G401.6 (cell line): ENCODE measurements around the gene NEK4.

Experiments
- FAIRE-seq: peaks from 2 replicates; lab custom pipeline; 2012; peaks lifted over from hg19 to GRCh38; lab: Jason Lieb, UNC

Gene NEK4

DNA sequence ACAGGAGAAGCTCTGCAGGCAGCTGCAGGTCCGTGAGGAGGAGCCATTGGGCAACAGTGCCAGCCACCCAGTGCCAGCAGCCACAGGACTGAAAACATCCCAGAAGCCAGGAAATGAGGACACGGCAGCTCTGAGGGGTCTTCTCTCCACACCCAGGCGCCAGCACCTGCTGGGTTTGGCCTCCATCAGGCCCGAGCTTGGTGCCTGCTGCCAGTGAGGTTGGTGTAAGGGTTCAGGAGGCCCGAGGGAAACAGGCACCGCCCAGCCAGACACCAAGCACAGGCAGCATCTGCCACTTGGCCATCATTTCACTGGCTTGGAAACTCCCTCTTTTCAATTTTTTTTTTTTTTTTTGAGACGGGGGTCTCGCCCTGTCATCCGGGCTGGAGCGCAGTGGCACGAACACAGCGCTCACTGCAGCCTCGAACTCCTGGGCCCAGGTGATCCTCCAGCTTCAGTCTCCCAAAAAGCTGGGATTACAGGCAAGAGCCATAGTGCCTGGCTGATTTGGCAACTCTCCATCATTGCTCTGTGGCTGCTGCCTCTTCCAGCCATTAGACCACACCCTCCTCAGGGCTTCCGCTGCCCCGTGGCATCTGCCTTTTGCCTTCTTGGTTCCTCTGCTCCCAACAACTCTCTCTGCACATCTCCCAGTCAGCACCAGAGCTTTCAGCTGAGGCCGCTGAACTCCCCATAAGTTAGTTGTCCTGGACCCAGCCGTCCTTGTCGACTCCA lies 22.4 kb upstream of the NEK4 start:
- no peak for FAIRE-seq

DNA sequence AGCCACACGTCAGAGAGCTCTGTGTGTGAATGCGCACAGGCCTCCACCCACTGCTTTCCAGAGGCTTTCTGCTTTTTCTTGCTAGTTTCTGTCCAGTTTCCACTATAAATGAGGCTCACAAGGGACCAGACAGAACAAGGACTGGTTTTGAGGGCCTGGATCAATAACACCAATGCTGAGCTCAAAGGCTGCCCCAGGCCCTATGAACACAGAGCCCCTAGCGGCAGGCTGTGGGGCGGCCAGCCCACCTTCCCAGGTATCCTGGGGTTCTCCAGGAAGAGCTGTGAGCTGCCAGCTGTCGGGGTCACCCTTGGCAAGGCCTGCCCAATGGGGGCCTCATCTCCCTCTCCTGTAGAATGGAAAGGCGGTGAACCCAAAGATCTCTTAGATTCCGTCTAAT lies 21.7 kb upstream of the NEK4 start:
- no peak for FAIRE-seq

DNA sequence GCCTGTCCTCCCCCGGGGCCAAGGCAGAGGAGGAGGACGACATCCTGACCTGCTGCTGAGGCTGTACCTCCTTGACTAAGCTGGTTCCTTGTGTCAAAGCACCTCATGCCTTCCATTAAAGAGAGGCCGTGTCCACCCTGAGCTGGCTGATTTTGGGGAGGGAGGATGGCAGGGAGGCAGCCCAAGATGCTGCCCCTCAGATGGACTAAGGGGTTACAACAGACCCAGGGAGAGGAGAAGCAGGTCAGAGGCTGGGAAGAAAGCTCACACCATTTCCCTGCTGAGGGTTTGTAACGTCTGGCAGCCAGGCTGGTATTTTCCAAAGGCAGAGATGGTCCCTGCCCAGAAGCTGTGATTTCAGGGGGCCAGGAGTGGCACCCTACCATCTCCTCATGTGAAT lies 21.2 kb upstream of the NEK4 start:
- no peak for FAIRE-seq

DNA sequence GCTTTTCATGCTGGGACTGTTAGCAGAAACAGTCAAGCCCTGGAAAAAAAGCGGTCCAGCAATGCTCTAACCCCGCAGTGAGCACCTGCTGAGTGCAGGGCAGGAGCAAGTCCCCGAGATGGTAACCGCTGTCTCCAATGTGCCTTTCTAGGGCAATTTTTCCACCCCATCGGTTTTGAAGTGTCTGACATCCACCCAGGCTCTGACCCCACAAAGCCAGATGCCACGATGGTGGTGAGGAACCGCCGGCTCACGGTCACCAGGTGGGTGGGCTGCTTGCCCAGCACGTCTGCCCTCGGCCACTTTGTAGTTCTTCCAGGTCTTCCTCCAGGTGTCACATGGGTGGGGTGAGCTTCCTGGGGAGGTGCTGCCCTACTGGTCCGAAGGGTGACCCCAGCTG lies 20.6 kb upstream of the NEK4 start:
- FAIRE-seq: no peak

DNA sequence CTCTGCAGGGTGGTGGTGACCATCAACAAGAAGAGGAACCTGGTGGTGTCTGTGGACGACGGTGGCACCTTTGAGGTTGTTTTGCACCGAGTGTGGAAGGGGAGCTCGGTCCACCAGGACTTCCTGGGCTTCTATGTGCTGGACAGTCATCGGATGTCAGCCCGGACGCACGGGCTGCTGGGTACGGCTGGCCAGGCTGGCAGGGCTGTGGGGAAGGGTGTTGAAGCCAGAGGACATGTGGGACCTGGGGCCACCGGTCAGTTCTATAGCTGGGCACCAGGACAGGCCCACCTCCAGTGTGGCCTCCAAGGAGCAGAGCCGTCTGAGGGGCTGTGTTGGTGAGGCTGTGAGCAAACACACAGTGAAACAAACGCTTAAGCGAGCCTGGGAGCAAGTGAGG lies 20.0 kb upstream of the NEK4 start:
- no peak for FAIRE-seq

DNA sequence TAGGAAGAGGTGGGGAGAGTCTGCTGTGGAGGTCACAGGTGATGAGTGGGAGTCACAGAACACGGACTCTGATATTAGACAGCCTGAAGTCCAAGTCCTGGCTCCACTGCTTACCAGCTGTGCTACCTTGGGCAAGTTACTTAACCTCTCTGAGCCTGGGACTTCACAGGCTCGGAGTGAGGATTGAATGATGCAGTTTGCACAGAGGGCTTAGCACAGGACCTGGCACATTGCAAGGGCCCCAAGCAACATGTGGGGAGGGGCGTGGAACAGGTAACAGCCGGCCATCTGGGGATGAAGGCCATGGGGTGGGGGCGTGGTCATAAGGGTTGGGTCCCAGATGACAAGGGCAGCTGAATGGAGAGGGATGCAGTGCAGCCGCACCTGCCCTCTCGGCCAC lies 19.6 kb upstream of the NEK4 start:
- no peak for FAIRE-seq

DNA sequence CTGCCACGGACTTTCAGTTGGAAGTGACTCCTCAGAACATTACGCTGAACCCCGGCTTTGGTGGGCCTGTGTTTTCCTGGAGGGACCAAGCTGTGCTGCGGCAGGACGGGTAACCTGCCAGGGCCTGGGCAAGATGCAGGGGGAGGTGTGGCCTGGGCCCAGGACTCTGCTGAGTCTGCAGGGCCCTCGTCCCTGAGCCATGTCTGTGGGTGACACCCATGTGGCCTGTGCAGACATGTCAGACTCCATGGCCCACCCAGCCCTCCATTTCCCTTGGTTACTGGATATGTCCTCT lies 19.0 kb upstream of the NEK4 start:
- FAIRE-seq: no peak

DNA sequence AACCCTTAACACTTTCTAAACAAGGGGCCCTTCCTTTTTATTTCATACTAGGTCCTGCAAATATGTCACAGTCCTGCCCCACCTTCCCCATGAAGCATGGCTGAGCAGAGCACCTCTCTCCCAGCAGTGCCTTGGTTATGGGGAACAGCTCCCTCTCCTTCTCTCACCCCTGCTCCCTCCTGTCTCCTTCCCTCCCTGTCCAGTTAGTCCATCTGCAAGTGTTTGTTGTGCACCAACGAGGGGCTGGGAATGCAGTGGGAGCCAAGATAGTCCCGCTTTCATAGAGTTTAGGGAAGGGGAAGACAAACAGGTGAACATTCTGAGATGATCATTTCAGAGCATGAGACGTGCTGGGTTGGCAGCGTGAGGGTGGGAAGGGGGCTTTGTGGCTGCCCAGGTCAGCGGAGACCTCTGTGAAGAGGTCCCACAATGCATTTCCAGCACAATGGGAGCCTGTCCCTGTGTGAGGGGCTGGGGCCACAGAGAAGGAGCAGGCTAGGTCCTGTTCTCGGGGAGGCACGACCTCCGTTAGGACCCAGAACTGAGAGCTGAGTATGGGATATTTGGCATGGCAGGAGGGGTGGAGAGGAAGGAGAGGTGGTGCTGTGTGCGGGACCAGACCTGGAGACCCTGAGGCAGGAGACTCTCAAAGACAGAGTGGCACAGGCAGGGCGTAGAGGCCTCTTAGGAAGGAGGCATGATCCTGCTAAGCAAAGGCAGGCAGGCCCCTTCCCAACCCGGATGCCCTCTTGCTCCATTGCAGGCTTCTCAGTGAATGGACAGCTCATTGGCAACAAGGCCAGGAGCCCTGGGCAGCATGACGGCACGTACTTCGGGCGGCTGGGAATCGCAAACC lies 18.4 kb upstream of the NEK4 start:
- FAIRE-seq: no peak

DNA sequence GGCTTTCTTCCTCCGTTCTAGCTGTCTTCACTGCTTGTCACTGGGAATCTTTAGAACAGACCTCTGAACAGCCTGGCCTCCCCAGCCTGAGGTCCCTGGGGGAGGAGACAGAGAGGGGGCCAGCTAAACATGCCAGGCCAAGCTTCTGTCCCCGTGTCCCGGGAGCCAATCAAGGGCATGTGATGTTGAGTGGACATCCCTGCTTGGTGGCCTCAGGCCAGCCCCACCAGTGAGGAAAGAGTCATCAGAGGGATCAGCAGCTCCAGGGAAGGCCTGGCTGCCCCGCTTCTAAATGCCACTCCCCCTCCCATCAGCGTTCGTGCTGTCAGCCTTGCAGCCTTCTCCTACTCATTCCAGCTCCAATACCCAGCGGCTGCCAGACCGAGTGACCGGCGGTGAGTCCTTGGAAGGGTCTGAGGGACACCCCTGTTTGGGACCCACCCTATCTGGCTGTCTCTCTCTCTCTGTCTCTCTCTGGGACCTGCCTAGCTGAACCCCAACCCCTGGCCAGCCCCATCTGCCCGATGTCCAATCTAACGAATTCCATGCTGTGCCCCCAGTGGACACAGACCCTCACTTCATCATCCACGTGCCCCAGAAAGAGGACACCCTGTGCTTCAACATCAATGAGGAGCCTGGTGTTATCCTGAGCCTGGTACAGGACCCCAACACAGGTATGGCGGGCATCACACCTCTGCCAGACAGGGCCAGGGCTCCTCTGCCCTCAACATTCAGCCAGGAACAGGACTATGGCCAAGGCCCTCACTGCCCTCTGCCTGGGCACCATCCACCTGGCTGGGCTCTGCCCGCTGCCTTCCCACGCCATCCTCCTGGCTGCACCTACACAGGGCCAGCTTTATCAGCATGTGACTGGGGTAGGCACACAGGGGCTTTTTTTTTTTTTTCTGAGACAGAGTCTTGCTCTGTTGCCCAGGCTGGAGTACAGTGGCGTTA lies 17.2 kb upstream of the NEK4 start:
- FAIRE-seq: no peak

DNA sequence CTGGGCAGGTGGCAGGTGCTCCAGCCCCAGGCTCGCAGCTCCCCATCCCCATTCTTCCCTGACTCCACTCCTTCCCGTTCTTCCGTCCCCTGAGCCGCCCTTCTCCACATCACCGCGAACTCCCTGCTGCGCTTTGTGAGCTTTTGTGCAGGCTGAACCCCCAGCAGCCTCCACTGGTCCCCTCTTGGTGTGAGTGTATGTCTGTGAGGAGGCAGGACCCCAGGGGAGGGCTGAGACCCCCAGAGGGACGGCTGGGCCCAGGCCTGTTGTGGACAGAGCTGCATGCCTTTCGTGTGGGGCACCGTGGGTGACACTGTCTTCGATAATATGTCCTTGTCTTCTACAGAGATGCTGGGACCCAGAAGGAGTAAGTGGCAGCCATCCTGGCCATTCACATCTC lies 16.5 kb upstream of the NEK4 start:
- FAIRE-seq: no peak

DNA sequence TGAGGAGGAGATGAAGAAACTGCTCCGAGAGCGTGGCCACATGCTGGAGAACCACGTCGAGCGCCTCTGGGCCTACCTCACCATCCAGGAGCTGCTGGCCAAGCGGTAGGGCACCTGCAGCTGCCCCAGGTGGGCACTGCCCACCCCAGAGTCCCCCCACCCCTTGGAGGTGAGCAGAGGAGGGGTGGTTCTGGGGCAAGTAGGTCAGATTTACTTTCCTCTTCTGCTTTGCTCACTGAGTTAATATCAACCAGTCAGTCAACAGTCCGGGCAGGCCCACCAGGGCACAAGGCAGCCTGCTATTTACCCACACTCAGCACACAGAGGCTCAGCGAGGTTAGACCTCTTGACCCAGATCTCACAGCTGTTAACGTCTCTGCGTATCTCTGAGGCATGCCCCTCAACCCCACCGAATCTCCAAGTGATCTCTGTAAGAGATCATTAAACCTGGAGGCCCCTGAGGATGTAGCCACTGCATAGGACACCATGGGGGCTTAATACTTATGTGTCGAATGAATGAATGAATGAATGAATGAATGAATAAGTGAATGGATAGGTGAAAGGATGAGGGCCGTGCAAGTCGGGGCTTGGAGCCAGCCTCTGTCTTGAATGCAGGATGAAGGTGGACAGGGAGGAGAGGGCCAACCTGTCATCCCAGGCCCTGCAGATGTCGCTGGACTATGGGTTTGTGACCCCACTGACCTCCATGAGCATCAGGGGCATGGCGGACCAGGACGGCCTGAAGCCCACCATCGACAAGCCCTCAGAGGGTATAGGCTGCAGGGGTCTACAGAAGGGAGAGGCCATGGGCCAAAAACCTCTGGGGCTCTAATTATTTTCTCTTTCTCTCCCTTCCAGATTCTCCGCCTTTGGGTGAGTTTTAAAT lies 15.8 kb upstream of the NEK4 start:
- no peak for FAIRE-seq

DNA sequence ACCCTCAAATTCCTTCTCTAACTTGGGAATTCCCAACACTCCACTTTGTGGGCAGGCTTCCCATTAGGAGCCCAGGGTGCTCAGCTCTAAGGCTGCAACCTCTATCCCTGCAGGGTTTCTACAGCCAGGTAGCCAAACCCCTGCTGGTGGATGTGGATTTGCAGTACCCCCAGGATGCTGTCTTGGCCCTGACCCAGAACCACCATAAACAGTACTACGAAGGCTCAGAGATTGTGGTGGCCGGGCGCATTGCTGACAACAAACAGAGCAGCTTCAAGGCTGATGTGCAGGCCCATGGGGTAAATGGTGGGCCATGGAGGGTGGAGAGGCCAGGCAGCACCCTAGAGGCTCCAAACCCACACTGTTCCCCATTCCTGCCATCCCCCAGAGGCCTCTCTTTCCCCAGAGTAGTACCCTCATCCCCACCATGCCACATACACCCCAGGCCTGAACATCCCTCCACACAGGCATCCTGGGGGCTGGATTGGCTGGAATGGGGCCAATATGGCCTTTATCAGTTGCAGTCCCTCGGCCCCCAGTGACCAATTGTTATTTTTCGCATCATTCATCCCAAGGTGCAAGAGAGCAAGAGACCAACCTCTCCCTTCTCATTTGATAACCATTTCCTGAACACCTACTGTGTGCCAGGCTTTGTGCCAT lies 14.3 kb upstream of the NEK4 start:
- FAIRE-seq: no peak

DNA sequence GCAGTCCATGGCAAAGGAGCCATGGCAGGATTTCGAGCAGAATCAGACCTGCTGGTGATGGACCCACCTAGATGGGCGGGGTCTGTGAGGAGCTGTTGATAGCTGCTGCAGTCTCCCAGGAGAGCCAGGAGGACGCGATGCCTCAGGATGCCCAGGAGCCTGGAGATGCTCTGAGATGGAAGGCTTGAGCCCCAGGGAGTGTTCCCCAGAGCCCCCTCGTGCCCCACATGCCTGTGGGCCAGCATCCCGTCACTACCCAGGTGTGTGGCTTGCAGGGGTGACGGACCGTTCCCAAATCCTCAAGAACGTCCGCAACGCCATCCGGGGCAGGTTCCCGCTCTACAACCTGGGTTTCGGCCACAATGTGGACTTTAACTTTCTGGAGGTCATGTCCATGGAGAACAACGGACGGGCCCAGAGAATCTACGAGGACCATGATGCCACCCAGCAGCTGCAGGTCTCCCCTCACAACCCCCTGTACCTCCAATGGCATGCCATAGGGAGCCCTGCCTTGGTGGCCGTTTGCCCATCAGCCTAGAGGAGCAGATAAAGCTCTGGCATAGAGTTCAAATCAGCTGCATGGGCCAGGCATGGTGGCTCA lies 13.4 kb upstream of the NEK4 start:
- no peak for FAIRE-seq

DNA sequence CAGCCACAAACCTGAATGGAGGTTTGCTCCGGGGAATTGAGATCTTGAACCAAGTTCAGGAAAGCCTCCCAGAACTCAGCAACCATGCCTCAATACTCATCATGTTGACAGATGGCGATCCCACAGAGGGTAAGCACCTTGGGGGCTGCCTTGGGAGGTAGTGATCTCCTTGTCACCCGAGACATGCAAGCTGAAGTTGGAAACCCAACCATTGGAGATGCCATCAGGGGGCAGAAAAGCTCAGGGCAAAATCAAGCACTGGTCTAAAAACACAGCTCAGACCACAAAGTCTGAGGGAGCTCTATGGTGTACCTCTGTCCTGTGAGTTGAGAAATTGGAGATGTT lies 12.4 kb upstream of the NEK4 start:
- no peak for FAIRE-seq

DNA sequence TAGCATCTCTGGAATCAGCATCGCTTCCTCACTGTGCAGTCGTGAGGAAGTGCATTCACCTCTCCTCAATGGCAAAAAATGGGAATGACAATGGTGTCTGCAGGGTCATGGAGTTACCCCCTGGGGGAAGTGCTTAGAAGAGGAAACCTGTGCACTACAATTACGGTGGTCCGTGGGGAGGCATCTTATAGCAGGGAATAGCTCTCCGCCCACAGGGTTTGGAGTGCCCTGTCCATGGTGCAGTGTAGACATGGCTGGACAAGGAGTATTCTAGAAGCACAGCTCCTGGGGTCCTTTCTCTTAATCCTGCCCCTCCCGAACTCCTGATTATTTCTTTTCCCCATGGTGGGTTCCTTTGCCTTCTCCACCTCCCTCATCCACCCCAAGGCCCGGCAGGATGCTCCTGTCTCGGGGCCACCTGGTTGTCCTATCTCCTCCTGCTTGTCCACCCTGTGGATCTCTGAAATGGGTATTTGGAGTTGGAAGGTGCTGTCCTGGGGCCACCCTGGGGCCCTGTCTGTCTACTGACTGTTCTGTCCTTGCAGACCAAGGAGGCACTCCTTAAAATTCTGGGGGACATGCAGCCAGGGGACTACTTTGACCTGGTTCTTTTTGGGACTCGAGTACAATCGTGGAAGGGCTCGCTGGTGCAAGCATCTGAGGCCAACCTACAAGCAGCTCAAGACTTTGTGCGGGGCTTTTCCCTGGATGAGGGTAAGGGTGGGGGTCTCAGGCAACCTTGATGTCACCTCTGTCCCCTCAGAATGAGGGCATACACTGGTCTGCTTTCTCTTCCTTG lies 11.9 kb upstream of the NEK4 start:
- FAIRE-seq: no peak

DNA sequence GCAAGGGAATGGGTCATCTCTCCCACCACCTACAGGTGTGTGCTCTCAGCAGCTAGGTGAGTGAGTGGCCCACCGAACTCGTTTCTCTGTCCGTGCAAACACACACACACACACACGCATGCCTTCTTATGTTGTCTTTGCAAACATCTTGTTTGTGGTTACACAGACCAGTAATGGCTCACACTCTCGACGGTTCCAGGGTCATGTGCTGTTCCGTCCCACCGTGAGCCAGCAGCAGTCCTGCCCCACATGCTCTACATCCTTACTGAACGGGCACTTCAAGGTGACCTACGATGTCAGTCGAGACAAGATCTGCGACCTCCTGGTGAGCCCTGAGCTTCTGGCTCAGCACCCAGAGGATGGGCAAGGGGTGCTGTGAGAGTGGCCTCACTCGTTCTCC lies 11.0 kb upstream of the NEK4 start:
- FAIRE-seq: no peak

DNA sequence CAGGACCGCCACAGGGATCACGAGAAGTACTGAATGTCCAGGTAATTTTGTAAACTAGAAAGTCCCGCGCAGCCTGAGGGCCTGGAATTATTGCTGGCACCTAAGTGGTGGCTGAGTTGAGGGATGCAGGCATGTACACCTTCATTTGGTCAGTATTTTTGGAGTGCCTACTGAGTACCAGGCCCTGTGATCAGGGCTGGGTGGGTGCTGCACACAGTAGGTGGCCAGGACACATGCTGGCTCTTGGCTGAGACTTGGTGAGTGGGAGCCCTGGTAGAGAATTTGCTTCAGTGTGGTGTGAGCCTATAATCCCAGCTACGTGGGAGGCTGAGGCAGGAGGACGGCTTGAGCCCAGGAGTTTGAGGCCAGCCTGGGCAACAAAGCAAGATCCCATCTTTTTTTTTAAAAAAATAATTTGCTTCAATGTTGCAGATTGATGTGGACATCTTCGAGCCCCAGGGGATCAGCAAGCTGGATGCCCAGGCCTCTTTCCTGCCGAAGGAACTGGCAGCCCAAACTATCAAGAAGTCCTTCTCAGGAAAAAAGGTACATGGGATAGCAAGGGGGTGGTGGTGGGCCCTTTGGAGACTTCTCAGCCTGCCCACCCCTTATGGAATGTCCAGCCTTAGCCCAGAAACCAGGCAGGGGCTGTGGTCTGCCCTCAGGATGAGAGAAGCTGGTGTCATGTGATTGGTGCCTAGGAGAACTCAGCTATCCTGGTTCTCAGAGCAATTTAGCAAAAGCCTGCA lies 9.3 kb upstream of the NEK4 start:
- FAIRE-seq: no peak

DNA sequence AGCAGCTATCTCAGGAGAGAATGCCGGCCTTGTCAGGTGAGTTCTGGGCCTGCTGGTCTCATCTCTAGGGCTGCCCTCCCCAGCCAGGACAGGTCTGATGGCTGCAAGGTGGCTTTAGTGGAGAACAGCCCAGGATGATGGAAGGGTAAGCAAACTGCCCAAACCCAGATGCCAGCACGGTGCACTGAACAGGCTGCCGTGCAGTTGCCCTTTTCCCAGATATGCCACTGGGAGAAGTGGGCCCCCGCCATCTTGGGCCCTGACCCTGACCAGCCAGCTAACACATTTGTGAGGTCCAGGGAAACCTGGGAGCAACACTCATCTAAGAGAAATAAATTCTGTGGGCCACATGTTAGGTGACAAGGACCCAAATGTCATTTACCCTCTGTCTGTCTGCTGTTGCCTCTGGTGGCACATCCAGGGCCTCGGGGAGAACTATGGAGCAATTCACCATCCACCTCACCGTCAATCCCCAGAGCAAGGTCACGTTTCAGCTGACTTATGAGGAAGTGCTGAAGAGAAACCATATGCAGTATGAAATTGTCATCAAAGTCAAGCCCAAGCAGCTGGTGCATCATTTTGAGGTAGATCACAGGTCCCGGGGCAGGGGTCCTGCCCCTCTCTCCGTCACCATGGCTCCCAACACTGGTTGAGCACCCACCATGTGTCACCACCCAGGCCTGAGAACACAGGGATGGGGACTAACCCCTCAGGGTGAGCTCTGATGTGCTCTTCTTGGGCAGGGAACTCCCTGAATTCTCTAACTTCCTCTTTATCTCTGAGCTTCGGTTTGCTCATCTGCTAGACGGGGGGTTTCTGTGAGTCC lies 8.5 kb upstream of the NEK4 start:
- FAIRE-seq: no peak
